ENCODE data around the gene PNMA5.

Gene PNMA5

GRCh38 chrX:152958524-152959465, 35.1 kb downstream of the PNMA5 start:
- DNase-seq: peak; percentile 91

- no peak for DNase-seq
Observed at GRCh38 chrX:152958047-152958446, 35.9 kb downstream of the PNMA5 start.

GRCh38 chrX:152950786-152951185, 43.1 kb downstream of the PNMA5 start:
- no peak for DNase-seq

GRCh38 chrX:152949114-152949513, 44.8 kb downstream of the PNMA5 start:
- no peak for DNase-seq

DNA sequence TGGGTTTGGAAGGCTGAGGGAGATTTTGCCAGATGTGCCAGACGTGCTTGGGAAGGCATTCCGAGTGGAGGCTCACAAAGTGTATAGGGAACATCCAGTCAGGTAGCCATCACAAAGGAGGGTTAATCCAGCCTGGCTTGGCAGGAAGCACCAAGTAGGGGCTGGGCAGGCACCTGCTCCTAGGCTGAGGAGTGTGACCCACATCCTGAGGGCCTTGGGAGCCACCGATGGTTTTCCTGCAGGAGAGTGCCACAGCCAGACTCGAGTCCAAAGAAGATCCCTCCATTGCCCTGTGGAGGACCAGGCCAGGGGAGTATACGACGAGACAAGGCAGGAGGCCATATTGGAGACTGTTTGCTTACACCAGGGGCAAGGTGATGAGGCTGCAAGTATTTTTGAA, 47.2 kb downstream of the PNMA5 start:
- no peak for DNase-seq

DNA sequence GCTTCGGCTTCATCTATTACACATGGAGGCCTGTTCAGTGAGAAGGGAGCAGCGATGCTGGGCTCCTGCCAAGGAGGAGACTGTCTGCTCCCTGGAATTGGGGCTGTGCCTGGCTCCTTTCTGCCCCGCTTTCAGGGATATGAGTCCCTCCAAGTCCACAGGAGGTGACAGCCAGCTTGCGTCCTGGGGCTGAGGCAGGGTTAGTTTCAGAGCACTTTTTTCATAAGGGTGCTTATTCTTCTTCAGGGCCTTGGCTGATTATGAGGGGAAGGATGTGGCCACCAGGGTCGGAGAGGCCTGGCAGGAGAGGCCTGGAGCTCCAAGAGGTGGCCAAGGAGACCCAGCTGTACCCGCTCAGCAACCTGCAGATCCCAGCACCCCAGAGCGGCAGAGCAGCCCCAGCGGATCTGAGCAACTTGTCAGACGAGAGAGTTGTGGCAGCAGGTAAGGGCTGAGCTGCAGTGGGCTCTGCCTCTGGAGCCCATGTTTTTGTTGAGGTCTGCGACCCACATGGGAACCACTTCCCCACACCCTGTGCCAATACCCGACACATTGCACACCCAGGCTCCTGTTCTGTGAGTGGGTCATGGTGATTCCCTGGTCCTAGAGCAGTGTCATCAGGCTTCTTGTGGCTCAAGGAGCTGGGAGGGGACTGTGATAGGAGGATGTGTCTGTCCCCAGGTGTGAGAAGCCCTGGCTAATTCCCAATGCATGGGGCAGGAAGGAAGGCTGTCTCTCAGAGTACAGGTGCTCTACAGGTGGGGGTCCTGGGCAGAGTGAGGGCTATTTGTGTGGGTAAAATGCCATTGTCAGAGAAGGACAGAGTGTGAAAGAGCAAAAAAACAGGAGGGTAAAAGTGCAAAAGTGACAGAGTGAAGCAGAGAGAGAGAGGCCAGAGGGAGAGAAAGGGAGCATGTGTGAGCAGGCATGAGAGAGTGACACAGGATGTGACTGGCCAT, 48.6 kb downstream of the PNMA5 start:
- no peak for DNase-seq

DNA sequence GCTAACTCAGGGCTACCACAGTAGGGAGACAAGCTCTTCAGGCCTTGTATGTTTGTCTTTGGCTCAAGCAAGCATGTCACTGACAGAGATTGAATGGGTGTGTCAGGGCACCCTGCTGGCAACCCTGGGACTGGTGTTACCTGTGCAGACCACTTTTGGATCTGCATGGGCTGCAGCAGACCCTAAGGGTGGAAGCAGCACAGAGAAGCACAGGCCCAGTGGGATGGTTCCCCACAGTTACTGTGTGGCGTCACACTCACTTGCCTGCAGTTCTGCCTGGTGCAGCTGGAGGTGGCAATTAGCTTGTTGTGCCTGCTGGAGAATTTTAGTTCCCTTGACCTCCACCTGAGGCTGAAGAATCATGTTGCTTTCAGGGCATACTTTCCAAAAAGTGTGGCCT, 50.1 kb downstream of the PNMA5 start:
- DNase-seq: no peak

GRCh38 chrX:152942077-152942442, 51.9 kb downstream of the PNMA5 start:
- DNase-seq: no peak

GRCh38 chrX:152941328-152942076, 52.4 kb downstream of the PNMA5 start:
- peak; percentile 82 for DNase-seq

All from NCI-H1694 (cell line).